Gastroesophageal sphincter (tissue), 4 donors: Measurements from ENCODE around the gene SMAD2. TPM values are rescaled to one million over a fixed set of nuclear protein-coding genes. Genes with fewer than 3 reads are reported as not detected.
A peak's percentile ranks its signal among the peaks of the same experiment; 100 is the strongest.
"Not testable (repeated sequence)": the region's sequence is repeated elsewhere in the genome, so short reads cannot be mapped to it uniquely, and the experiment has no call there.

Experiments
- ATAC-seq: fragments of 150-250 bp; one replicate; pipeline ENCODE4 v1.9.1; 2016; ENCODE audit warnings: mild to moderate bottlenecking, moderate library complexity
- H3K27ac ChIP-seq, 4 donors: fragments of 200-600 bp; sonication (generic) in 3 of 4; 1 replicate in 3 of 4; 2 replicates in 1 of 4; pipeline ENCODE4 v1.5.1; 2016 to 2019
- H3K27me3 ChIP-seq: fragments of 200-600 bp; sonication (generic); one replicate; pipeline ENCODE4 v1.5.1; 2019
- H3K36me3 ChIP-seq, 2 donors: fragments of 200-600 bp; sonication (generic); one replicate each; pipeline ENCODE4 v1.5.1; 2019; ENCODE audit warnings: control low read depth in 1 of 2
- H3K4me1 ChIP-seq, 3 donors: fragments of 200-600 bp; sonication (generic); 1 replicate in 2 of 3; 2 replicates in 1 of 3; pipeline ENCODE4 v1.5.1; 2016 to 2019; ENCODE audit warnings: control low read depth in 2 of 3
- H3K4me3 ChIP-seq, 2 donors: fragments of 200-600 bp; sonication (generic); one replicate each; pipeline ENCODE4 v1.5.1; 2019; ENCODE audit warnings: mild to moderate bottlenecking in 1 of 2, moderate library complexity in 1 of 2
- H3K9me3 ChIP-seq, 3 donors: fragments of 200-600 bp; sonication (generic); one replicate each; pipeline ENCODE4 v1.5.1; 2017 to 2019; ENCODE audit warnings: control low read depth in 2 of 3
- CTCF ChIP-seq, 4 experiments: fragments of 200-600 bp in 2 of 4; fragments of 450-650 bp in 2 of 4; sonication (generic) in 1 of 4; IDR thresholded peaks; one replicate each; pipeline ENCODE4 v1.5.1; 2017 to 2019; ENCODE audit warnings: antibody characterized with exemption in 4 of 4, mild to moderate bottlenecking in 2 of 4, moderate library complexity in 2 of 4
- EP300 ChIP-seq: sonication (generic); formaldehyde crosslinking; IDR thresholded peaks from one replicate; pipeline ENCODE4 v1.6.1; 2017; ENCODE audit warnings: antibody characterized with exemption, mild to moderate bottlenecking
- POLR2A ChIP-seq, 2 donors: fragments of 450-650 bp; IDR thresholded peaks; one replicate each; pipeline ENCODE4 v1.6.1; 2017; ENCODE audit warnings: antibody characterized with exemption in 2 of 2, mild to moderate bottlenecking in 2 of 2, moderate library complexity in 1 of 2
- POLR2AphosphoS5 ChIP-seq: sonication (generic); formaldehyde crosslinking; IDR thresholded peaks from one replicate; pipeline ENCODE4 v1.6.1; 2017; ENCODE audit warnings: antibody characterized with exemption
- WGBS, 2 donors: methylation state at CpG; one replicate each; pipeline ENCODE4 v1.1.5; 2018; ENCODE audit warnings: low coverage in 1 of 2; 5-methylcytosine and 5-hydroxymethylcytosine counted together
- total RNA-seq, 4 donors: library from RNA; depleted of rRNA; stranded (reverse); fragments of >200 nt; gene quantifications; one replicate each; pipeline ENCODE4 v1.1.0, GENCODE V29; 2016

Gene SMAD2
- total RNA-seq, 4 donors from 2014 or later = 76.5 to 143 (median 109) TPM

- no peak for ATAC-seq
- TF ChIP-seq POLR2A (IDR thresholded peaks at IDR 0.05) = no peak
- TF ChIP-seq CTCF (IDR thresholded peaks at IDR 0.05) = no peak
- TF ChIP-seq POLR2AphosphoS5 = no peak
- TF ChIP-seq EP300 = no peak
- Histone ChIP-seq H3K27me3 (no peaks in the 10 kb centered on the region), H3K4me1 (peaks cover 0 to 15% (median 0%) of the 10 kb centered on the region in 3 donors), H3K4me3 (no peak overlapping the region), H3K36me3 (no peaks in the 10 kb centered on the region), H3K9me3 (no peaks in the 10 kb centered on the region), H3K27ac (peak overlapping the region in 3 of 4 donors; percentile 19 to 53 (median 21))
- 40 to 47% methylated on average over 7 to 9 of the region's 9 CpGs for WGBS, 2 donors
Observed at GRCh38 chr18:47968006-47968676, 37.7 kb upstream of the SMAD2 start.

- 91 to 100% methylated on average over 3 to 4 of the region's 4 CpGs for WGBS, 2 donors
- H3K27me3 ChIP-seq = no peaks in the 10 kb centered on the region
- H3K36me3 ChIP-seq = no peaks in the 10 kb centered on the region
- TF ChIP-seq POLR2A (IDR thresholded peaks at IDR 0.05) = no peak
- no peak for TF ChIP-seq CTCF (IDR thresholded peaks at IDR 0.05)
- no peak for TF ChIP-seq EP300
- no peak for TF ChIP-seq POLR2AphosphoS5
- H3K27ac ChIP-seq = no peak overlapping the region
- H3K4me3 ChIP-seq = no peak overlapping the region
- no peak for ATAC-seq
- H3K4me1 ChIP-seq = peaks cover 0 to 14% (median 0%) of the 10 kb centered on the region in 3 donors
- peaks cover 0 to 16% (median 0%) of the 10 kb centered on the region in 3 donors for H3K9me3 ChIP-seq
Observed at GRCh38 chr18:47964053-47964452, 33.6 kb upstream of the SMAD2 start.

GRCh38 chr18:47961003-47961402 is 30.5 kb upstream of the SMAD2 start:
- not testable (repeated sequence) for H3K27ac ChIP-seq, ATAC-seq, H3K36me3 ChIP-seq, H3K4me3 ChIP-seq, H3K27me3 ChIP-seq, H3K4me1 ChIP-seq
- WGBS, 2 donors = 96 to 97% methylated on average over 7 of the region's 7 CpGs
- peaks cover 0 to 16% (median 0%) of the 10 kb centered on the region in 3 donors for H3K9me3 ChIP-seq

- no peaks in the 10 kb centered on the region for H3K36me3 ChIP-seq
- peaks cover 4% of the 10 kb centered on the region for H3K27me3 ChIP-seq
- H3K9me3 ChIP-seq = no peaks in the 10 kb centered on the region
- 34 to 46% methylated on average over 6 of the region's 6 CpGs for WGBS, 2 donors
- ATAC-seq = peak; percentile 61
- TF ChIP-seq POLR2A (IDR thresholded peaks at IDR 0.05) = no peak
- TF ChIP-seq POLR2AphosphoS5 = no peak
- TF ChIP-seq EP300 = no peak
- no peak for TF ChIP-seq CTCF (IDR thresholded peaks at IDR 0.05)
- no peak overlapping the region for H3K27ac ChIP-seq
- no peak overlapping the region for H3K4me3 ChIP-seq
- no peaks in the 10 kb centered on the region for H3K4me1 ChIP-seq
Observed at GRCh38 chr18:47953471-47953931, 23.0 kb upstream of the SMAD2 start.

GRCh38 chr18:47950511-47950910 is 20.1 kb upstream of the SMAD2 start:
- Histone ChIP-seq H3K4me3 (no peak overlapping the region), H3K9me3 (no peaks in the 10 kb centered on the region), H3K27me3 (no peaks in the 10 kb centered on the region), H3K4me1 (no peaks in the 10 kb centered on the region), H3K27ac (no peak overlapping the region), H3K36me3 (no peaks in the 10 kb centered on the region)
- TF ChIP-seq EP300 (no peak), CTCF (IDR thresholded peaks at IDR 0.05) (no peak), POLR2AphosphoS5 (no peak), POLR2A (IDR thresholded peaks at IDR 0.05) (no peak)
- ATAC-seq = no peak
- 57 to 84% methylated on average over 2 of the region's 2 CpGs for WGBS, 2 donors
